SK-N-SH treated with all-trans-retinoic acid at 6 μM for 48 hours (cell line): ENCODE data around the gene EEFSEC.

Source experiments
- ATAC-seq: fragments of 200-7000 bp; cut with Tn5 transposase; 3 replicates; pipeline ENCODE4 v1.9.1; 2020; ENCODE audit warnings: mild to moderate bottlenecking, moderate library complexity
- CSDC2 ChIP-seq: fragments of 250-450 bp; sonication (Bioruptor Pico); IDR thresholded peaks from 2 replicates; pipeline ENCODE4 v1.5.0; 2020; ENCODE audit warnings: mild to moderate bottlenecking, moderate library complexity
- GLIS3 ChIP-seq: fragments of 250-450 bp; sonication (Bioruptor Pico); IDR thresholded peaks from 2 replicates; pipeline ENCODE4 v1.5.0; 2020; ENCODE audit warnings: mild to moderate bottlenecking, moderate library complexity
- ISL1 ChIP-seq: fragments of 250-450 bp; sonication (Bioruptor Pico); IDR thresholded peaks from 2 replicates; pipeline ENCODE4 v2.1.2; 2022; ENCODE audit warnings: mild to moderate bottlenecking, moderate library complexity
- PATZ1 ChIP-seq: fragments of 250-450 bp; sonication (Bioruptor Pico); IDR thresholded peaks from 2 replicates; pipeline ENCODE4 v1.8.0; 2020; ENCODE audit warnings: mild to moderate bottlenecking, moderate library complexity, borderline replicate concordance
- POU6F1 ChIP-seq: fragments of 250-450 bp; sonication (Bioruptor Pico); IDR thresholded peaks from 2 replicates; pipeline ENCODE4 v1.8.0; 2021; ENCODE audit warnings: low read depth, mild to moderate bottlenecking, moderate library complexity, borderline replicate concordance
- PPARA ChIP-seq: fragments of 250-450 bp; sonication (Bioruptor Pico); IDR thresholded peaks from 2 replicates; pipeline ENCODE4 v1.5.0; 2020; ENCODE audit warnings: mild to moderate bottlenecking, borderline replicate concordance
- RARB ChIP-seq: fragments of 250-450 bp; sonication (Bioruptor Pico); IDR thresholded peaks from 2 replicates; pipeline ENCODE4 v1.8.0; 2021; ENCODE audit warnings: mild to moderate bottlenecking, moderate library complexity
- TSHZ2 ChIP-seq: fragments of 250-450 bp; sonication (Bioruptor Pico); IDR thresholded peaks from 2 replicates; pipeline ENCODE4 v1.5.0; 2020; ENCODE audit warnings: mild to moderate bottlenecking, moderate library complexity
- ZC3H10 ChIP-seq: fragments of 250-450 bp; sonication (Bioruptor Pico); IDR thresholded peaks from 2 replicates; pipeline ENCODE4 v1.5.1; 2021; ENCODE audit warnings: mild to moderate bottlenecking, moderate library complexity
- ZFP3 ChIP-seq: fragments of 250-450 bp; sonication (Bioruptor Pico); IDR thresholded peaks from 2 replicates; pipeline ENCODE4 v1.5.0; 2020; ENCODE audit warnings: mild to moderate bottlenecking, moderate library complexity
- ZFP30 ChIP-seq: fragments of 450-650 bp; formaldehyde crosslinking; IDR thresholded peaks from 2 replicates; pipeline ENCODE4 v1.5.0; 2022; ENCODE audit warnings: mild to moderate bottlenecking, moderate library complexity
- ZNF565 ChIP-seq: fragments of 450-650 bp; formaldehyde crosslinking; conservative IDR thresholded peaks from 2 replicates; pipeline ENCODE4 v1.5.0; 2020; ENCODE audit warnings: low read depth, mild to moderate bottlenecking, moderate library complexity
- ZNF70 ChIP-seq: fragments of 450-650 bp; formaldehyde crosslinking; IDR thresholded peaks from 2 replicates; pipeline ENCODE4 v1.5.0; 2020; ENCODE audit warnings: mild to moderate bottlenecking, moderate library complexity

EEFSEC gene

GRCh38 chr3:128226186-128226725, 73.0 kb downstream of the EEFSEC start:
- ATAC-seq: no peak
- TF ChIP-seq PATZ1 (CRISPR knock-in tag) (no peak), RARB (CRISPR knock-in tag) (no peak), TSHZ2 (no peak), ZFP3 (CRISPR knock-in tag) (no peak), CSDC2 (no peak), ZFP30 (CRISPR knock-in tag) (no peak)

GRCh38 chr3:128226795-128227395, 73.6 kb downstream of the EEFSEC start:
- ATAC-seq: peak; percentile 95

DNA sequence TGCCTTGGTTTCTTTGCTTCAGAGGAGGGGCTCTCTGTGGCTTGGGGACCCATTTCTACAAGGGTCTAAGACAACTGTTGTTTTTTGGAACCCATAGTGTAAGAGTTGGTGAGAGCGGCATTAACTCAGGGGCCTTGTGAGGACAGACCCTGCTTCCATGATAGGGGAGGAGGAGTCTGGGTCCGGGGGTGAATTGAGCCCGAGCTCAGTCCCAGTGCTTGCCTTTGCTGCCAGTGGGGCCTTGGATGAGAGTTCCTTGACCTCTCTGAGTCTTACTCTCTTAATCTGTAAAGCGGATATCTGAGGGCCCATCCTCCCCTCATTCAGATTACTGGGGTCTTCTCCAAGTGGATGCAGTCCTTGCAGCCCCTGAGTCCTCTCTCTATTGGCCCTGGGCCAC, 74.2 kb downstream of the EEFSEC start:
- ATAC-seq: no peak
- no peak for TF ChIP-seq ISL1 (CRISPR knock-in tag)
- TF ChIP-seq PATZ1 (CRISPR knock-in tag): no peak
- TF ChIP-seq POU6F1 (CRISPR knock-in tag): no peak
- TF ChIP-seq ZNF565 (CRISPR knock-in tag): no peak
- TF ChIP-seq ZNF70 (CRISPR knock-in tag): no peak
- no peak for TF ChIP-seq ZC3H10 (CRISPR knock-in tag)
- TF ChIP-seq PPARA (CRISPR knock-in tag): no peak

More at GRCh38 chr3:128226795-128227395, 73.6 kb downstream of the EEFSEC start:
- TF ChIP-seq GLIS3 (CRISPR knock-in tag): no peak
- TF ChIP-seq, all 23 proteins: peak for 0

- no peak for ATAC-seq
- TF ChIP-seq GLIS3 (CRISPR knock-in tag): no peak
- no peak for TF ChIP-seq TSHZ2
- TF ChIP-seq ZC3H10 (CRISPR knock-in tag): no peak
Measured at GRCh38 chr3:128228366-128228910, 75.2 kb downstream of the EEFSEC start.
